Cardiac fibroblast (primary cell): ENCODE data around the gene KITLG.
"Not testable (repeated sequence)": the region's sequence is repeated elsewhere in the genome, so short reads cannot be mapped to it uniquely, and the experiment has no call there.

Source experiments
- DNase-seq, 2 donors: peaks; one replicate each; pipeline versions ENCODE4 v3.0.0 to v3.0.0-alpha.2; 2010; ENCODE audit warnings: low read depth in 2 of 2
- H3K4me3 ChIP-seq, 2 donors: replicated peaks in 1 of 2; 1 replicate in 1 of 2; 2 replicates in 1 of 2; pipeline ENCODE4 v1.5.1; 2011; ENCODE audit warnings: low read depth in 2 of 2, low read length in 2 of 2, mild to moderate bottlenecking in 2 of 2, moderate library complexity in 1 of 2
- TF ChIP-seq, protein P1 (sequence below): IDR thresholded peaks from one replicate; pipeline ENCODE4 v1.5.1; 2011; ENCODE audit warnings: low read depth, mild to moderate bottlenecking, low read length, inconsistent platforms

KITLG gene

DNA sequence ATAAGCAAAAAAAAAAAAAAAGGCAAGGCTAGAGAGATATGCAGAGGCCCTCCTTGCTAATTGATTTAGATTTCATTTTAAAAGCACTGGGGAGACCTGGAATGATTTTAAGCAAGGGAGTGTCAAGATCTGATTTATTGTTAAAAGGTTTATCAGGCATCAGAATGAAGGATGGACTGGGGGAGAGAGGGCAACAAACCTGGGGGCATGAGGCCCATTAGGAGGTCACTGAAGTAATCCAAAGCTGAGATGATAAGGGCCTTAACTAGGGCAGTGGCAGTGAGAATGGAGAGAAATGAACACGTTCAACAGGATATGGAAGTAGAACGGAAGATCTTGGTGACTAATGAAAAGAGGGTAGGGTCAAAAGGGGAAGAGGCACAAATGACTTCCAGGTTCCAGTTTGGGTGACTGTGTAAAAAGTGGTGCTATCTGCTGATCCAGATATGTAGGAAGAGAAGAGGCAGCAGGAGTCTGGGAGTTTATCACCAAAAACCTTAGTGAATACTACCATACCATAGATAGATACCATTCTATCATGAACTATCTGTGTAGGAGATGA, 24.0 kb downstream of the KITLG start:
- TF ChIP-seq, protein P1, sequence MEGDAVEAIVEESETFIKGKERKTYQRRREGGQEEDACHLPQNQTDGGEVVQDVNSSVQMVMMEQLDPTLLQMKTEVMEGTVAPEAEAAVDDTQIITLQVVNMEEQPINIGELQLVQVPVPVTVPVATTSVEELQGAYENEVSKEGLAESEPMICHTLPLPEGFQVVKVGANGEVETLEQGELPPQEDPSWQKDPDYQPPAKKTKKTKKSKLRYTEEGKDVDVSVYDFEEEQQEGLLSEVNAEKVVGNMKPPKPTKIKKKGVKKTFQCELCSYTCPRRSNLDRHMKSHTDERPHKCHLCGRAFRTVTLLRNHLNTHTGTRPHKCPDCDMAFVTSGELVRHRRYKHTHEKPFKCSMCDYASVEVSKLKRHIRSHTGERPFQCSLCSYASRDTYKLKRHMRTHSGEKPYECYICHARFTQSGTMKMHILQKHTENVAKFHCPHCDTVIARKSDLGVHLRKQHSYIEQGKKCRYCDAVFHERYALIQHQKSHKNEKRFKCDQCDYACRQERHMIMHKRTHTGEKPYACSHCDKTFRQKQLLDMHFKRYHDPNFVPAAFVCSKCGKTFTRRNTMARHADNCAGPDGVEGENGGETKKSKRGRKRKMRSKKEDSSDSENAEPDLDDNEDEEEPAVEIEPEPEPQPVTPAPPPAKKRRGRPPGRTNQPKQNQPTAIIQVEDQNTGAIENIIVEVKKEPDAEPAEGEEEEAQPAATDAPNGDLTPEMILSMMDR: no peak
- no peak overlapping the region for H3K4me3 ChIP-seq
- DNase-seq: peak in 1 of 2 donors; percentile 30

DNA sequence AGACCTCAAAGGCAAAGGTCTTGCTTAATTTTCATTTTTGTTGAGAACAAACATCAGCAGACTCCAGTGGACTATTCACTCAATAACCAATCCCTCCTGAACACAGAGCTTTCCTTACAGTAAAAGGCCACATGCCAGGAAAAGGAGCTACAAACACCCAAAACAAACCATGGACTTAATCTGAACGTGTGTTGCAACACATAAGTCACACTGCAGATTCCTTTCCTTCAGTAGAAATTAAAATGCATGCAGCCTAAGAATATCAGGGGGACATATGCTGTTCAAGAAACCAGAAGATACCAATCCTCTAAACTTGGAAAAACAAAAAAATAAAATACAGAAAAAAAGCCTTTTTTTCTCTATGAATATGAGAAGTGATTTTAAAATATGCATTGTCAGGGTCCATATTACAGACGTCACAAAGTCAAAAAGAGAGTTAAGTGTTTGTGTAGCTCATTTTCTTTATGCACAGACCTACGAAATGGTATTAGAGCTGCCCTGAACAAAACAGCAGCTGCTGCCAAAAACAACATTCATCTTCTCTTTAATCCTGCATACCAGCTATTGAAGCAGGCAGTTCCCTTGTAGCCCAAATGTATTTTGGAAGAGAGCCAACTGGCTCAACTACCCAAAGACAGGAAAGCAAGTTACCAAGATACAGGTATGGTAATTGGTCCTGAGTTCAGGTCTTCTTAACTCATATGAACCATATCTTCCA, 26.2 kb downstream of the KITLG start:
- peak; percentile 85 to 96 for DNase-seq
- no peak overlapping the region for H3K4me3 ChIP-seq
- TF ChIP-seq, protein P1: no peak

DNA sequence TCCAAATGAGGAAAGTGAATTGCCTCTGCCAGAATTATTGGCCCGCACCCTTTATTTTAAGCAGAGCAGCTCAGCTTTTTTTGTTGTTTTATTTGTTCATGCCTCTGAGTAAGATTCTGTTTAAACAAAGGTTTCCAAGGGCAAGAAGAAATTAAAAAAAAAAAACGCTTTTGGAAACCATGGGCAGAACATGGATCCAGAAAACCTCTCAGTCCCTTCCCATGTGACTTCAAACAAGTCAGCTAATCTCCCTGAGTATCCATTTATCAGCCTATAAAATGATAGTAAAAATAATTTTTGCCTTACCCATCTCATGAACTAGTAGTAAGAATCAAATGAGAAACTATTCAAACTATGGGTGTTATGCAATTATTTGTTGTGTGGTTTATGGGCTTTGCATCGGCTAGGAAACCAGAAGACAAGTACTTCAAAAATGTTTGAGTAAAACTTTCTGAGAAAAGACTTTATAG, 27.6 kb downstream of the KITLG start:
- DNase-seq: peak; percentile 78 to 83
- TF ChIP-seq, protein P1: no peak
- no peak overlapping the region for H3K4me3 ChIP-seq

DNA sequence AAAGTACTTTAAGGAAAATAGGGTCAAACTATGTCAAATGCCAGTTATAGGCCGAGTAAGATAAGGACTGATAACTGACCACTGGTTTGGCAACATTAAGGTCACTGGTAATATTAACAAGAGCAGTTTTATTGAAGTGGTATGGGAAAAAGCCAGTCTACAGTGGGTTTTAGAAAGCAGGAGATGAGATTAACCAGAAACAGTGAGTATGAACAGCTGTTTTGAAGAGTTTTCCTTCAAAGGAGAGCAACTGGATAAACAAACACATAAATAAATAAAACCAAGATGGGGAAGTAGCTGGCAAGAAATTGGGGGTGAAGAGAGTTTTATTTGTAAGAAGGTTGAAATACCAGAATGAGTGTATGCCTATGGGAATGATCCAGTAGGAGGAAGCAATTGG, 30.3 kb downstream of the KITLG start:
- DNase-seq: peak in 1 of 2 donors; percentile 51
- H3K4me3 ChIP-seq: no peak overlapping the region
- TF ChIP-seq, protein P1: no peak

DNA sequence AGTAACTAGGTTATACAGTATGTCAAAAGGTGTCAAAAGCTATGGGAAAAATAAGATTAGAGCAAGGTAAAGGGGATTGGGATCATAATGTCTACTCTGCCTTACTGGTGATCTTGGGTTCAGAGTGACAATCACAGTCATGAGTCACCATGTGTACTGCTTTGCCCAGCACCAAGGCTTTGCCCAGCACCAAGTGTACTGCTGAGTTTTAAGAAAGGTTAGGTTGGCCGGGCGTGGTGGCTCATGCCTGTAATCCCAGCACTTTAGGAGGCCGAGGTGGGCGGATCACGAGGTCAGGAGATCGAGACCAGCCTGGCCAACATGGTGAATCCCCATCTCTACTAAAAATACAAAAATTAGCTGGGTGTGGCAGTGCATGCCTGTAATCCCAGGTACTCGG, 32.3 kb downstream of the KITLG start:
- not testable (repeated sequence) for DNase-seq, H3K4me3 ChIP-seq

DNA sequence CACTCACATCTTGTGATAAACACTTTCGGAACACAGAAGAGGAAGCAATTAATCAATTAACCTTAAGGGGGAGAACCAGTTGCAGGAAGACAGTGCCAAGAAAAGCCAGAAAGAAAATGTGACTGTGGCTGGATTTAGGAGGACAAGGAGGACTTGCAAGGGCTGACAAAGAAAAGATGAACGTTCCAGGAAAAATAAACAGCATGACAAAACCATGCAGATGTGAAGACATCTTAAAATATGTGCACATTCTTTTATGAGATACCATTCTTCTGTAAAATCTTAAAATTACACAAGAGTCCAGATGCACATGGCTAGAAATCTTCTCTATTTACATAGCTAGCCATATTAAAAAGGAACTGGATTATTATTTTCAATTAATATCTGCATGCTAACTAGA, 33.4 kb downstream of the KITLG start:
- H3K4me3 ChIP-seq: no peak overlapping the region
- TF ChIP-seq, protein P1: no peak
- peak; percentile 52 to 83 for DNase-seq

DNA sequence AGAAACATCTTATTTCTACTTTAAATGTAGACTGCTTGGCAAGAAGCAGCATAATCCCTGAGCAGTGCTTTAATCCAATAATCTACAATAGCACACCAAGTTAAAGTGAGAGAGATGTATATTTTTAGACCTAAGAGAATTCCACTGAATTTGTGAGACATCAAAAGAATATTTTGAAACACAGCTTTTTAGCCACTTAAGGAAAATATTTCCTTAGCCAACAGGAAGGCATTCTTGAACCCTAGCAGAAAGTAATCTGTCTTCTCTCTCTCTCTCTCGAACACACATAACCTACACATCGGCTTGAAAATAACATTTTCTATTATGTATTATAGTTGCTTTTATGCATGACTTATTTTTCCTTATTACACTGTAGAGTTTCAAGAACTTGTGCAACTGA, 34.0 kb downstream of the KITLG start:
- peak in 1 of 2 donors; percentile 37 for DNase-seq
- no peak overlapping the region for H3K4me3 ChIP-seq
- TF ChIP-seq, protein P1: no peak
